Activated T-cell treated with anti-CD3 and anti-CD28 coated beads for 24 hours (primary cell): ENCODE measurements around the gene PLCE1.
"Not testable (repeated sequence)": the region's sequence is repeated elsewhere in the genome, so short reads cannot be mapped to it uniquely, and the experiment has no call there.

Experiments used
- DNase-seq: peaks from one replicate; pipeline ENCODE4 v3.0.0-alpha.2; 2020; ENCODE audit warnings: low read depth

PLCE1 gene

DNA sequence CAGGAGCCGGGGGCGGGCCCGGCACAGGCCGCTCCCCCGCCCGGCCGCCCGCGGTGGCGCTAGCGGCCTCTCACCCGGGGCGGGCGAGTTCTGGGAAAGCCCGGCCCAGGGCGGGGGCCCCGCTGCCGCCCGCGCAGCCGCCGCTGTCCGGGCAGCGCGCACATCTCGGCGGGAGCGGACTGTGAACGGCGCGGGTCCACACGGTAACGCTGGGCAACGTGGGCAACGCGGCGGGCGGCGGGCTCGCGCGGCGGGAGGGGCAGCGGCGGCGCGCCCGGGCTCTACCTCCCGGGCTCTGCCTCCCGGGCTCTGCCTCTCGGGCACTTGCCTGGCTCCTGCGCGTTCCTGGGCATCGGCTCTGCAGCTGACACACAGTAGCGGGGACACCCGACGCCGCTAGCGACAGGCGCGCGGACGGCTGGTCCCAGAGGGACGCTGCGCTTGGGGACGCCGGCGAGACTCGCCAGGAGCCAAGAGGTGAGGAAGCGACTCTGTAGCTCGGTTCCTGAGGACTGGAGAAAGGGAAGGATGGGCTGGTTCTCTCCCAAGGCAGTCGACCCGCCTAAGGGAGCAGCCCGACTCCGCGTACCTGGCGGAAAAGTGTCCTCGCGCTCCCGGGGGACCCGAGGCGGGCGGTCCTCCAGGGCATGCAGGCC lies at the start of gene PLCE1:
TSS of gene PLCE1 (plus strand) at position 150 of the 656 bp plus-strand sequence. CDS start 37,116 bp downstream, outside the sequence.
- no peak for DNase-seq

DNA sequence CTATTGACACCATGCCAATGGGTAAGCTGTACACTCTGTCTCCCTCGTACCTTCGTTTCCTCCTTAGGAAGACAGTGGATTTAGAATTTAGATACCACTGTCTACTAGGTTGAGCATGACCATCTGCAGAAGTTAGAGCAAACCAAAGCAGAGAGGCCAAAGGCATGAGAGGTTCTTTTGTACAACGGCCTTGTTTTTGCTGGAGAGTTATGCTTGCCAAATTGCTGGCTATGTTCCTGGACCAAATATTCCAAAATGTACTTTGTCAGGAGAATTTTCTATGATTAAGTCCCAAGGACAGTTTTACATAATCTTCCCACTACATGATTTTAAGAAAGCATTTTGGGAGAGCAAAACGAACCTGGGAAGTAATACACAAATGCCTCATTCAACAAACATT lies 47.9 kb upstream of the PLCE1 start:
- DNase-seq, result no peak

DNA sequence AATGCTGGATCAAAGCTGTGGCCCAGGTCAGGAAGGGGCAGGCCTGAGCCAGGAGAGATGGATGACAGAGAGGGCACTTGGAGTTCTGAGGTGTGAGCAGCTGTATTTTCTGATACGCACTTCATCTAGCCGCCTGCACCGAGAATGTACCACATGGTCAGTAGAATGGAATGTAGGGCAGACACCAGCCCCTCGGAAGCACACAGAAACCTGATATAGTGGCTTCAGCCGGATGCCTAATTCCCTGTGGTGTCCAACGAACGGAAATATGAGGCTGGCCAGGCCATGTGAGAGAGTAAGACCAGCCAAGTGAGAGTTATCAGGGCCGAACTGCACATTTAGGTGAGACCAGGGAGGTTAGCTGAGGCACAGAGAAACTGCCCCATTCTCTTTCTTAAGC lies 46.7 kb upstream of the PLCE1 start:
- DNase-seq, result no peak

DNA sequence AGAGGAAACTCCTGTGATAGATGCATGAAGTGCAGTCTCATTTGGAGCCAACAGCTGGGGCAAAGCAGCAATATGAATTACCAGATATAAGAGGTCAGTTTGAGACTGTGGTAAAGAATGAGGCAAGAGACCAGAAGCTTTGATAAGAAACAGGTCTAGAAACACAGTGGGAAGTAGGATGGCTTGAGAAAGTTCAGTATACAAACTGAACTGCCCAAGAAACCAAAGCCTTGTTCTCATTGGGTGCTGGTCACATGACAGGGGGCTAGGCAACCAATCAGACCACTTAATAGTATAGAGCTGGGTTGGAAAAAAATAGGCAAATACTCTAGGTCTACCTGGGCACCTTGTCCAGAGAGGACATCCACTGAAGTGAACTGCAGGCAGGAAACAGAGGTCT lies 46.2 kb upstream of the PLCE1 start:
- DNase-seq, result no peak

GRCh38 chr10:93951905-93952304 lies 41.8 kb upstream of the PLCE1 start:
- no peak for DNase-seq

GRCh38 chr10:93954299-93954698 lies 39.4 kb upstream of the PLCE1 start:
- DNase-seq, result no peak

DNA sequence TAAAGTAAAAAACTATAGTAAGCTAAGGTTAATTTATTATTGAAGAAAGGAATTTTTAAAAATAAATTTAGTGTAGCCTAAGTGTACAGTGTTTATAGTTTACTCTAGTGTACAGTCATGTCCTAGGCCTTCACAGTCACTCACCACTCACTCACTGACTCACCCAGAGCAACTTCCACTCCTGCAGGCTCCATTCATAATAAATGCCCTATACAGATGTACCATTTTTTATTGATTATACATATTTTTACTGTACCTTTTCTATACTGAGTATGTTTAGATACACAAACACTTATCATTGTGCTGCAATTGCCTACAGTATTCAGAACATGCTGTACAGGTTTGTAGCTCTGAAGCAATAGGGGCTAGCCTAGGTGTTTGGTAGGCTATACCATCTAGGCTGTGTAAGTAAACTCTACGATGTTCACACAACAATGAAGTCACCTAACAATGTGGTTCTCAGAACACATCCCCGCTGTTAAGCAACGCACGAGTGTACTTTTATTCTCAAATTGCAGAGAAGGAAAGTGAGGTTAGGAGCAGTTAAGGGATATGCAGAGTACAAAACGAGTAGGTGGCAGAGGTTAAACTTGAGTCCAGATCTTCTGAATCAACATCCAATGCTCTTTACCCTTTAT lies 38.9 kb upstream of the PLCE1 start:
- DNase-seq, result no peak

- DNase-seq, result no peak
Observed at GRCh38 chr10:93958834-93959233, 34.9 kb upstream of the PLCE1 start.

- DNase-seq, result not testable (repeated sequence)
Observed at GRCh38 chr10:93960988-93961387, 32.7 kb upstream of the PLCE1 start.

- no peak for DNase-seq
Observed at GRCh38 chr10:93962973-93963372, 30.8 kb upstream of the PLCE1 start.

GRCh38 chr10:93963434-93963833 lies 30.3 kb upstream of the PLCE1 start:
- DNase-seq, result no peak

- DNase-seq, result no peak
Observed at GRCh38 chr10:93965911-93966310, 27.8 kb upstream of the PLCE1 start.

GRCh38 chr10:93967756-93968155 lies 26.0 kb upstream of the PLCE1 start:
- no peak for DNase-seq

DNA sequence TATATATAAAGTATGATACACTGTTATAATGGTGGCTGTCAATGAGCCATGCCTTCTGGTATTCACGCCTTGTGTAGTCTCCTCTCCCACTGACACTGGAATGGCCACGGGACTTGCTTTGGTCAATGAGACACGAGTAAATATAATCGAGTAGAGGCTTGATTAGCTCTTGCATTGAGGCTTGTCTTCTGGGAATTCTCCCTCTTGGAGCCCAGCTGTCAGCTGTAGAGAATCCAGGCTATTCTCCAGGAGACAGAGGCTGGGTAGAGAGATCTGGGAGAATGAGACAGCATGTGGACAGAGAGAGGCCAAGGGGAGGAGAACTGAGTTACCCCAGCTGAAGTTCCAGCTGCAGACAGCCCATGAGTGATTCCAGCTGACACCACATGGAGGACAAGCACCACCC lies 25.2 kb upstream of the PLCE1 start:
- DNase-seq, result no peak

- DNase-seq, result not testable (repeated sequence)
Observed at GRCh38 chr10:93970433-93971010, 23.2 kb upstream of the PLCE1 start.

DNA sequence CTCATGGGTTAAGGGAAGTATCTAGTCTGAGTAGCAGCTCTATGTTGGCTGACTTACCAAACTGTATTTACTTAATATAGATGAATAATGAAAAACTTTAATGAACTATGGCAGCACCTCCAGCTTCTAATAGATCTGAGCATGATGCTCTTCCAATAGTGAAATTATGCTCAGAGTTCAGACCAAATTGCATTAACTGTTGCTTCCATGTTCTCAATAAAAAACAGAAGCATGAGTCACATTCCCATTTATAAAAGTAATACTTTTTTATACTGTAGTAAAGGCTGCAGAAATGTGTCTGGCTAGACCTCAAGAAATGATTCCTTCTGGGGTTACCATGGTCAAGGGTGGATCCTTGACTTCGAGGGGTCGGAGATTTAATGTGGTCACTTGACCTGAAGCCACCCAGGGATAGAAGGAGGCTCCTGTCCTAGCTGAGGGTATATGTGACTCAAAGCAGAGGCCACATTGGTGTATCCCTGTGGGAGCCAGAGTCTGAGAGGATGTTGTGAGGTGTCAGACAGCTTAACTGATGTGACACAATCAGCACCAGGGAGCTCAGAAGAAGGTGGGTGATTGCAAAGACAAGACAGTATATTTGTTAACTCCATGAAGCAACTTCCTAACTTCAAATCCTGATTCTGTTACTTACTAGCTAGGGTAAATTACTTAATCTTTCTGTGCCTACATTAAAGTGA lies 19.8 kb upstream of the PLCE1 start:
- no peak for DNase-seq

- DNase-seq, result no peak
Observed at GRCh38 chr10:93977442-93977841, 16.3 kb upstream of the PLCE1 start.

GRCh38 chr10:93980486-93980885 lies 13.2 kb upstream of the PLCE1 start:
- DNase-seq, result no peak

- DNase-seq, result no peak
Observed at GRCh38 chr10:93991114-93991513, 2.6 kb upstream of the PLCE1 start.

DNA sequence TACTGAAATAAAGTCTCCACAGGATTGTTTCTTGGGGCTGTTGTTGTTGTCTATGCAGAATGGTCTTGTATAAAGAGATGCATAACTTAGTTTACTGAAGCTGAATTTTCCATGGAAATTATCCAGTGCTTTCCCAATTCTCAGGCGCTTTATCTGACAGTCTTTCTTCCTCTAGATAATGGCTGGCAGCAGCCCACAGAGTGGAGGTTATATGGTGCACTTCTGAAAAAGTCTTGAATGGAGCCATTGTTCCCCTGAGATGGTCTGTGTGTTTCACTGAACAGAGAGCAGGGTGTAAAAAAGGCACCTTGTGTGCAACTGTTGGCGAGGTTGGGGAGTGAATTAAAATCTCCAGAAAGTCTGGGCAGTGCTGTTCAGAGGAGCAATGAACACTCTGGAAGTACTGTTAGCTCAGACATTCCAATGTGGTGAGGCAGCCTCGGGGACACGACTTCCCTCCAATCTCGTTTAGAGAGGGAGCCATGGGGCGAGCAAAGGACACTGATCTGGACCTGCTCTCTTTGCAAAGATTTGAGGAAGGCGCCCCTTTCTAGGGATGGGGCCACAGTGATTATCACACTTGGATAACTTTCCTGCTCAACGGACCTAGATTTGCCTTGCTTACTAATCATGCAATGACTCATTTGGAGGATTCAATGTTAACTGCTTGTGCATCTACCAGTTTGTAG lies 2.0 kb upstream of the PLCE1 start:
- no peak for DNase-seq

GRCh38 chr10:93992400-93993030 lies 1.2 kb upstream of the PLCE1 start:
- no peak for DNase-seq

GRCh38 chr10:93993414-93993781 lies 333 bp upstream of the PLCE1 start:
- no peak for DNase-seq
